ENCODE data around the gene PTGR1. TPM values are rescaled to one million over a fixed set of nuclear protein-coding genes. Genes with fewer than 3 reads are reported as not detected.

Gene PTGR1
- total RNA-seq, 2 donors from 2014 or later: 0.61 to 5.5 TPM

- no peak overlapping the region for H3K4me3 Mint-ChIP-seq
- H3K27ac Mint-ChIP-seq: no peak overlapping the region
- no peaks in the 10 kb centered on the region for H3K27me3 Mint-ChIP-seq
- H3K4me1 Mint-ChIP-seq: no peaks in the 10 kb centered on the region
- peaks cover 62% of the 10 kb centered on the region for H3K36me3 Mint-ChIP-seq (ENCODE audit: low read depth)
- no peak for ATAC-seq (replicated peaks)
- H3K9me3 Mint-ChIP-seq: peaks cover 14% of the 10 kb centered on the region
These were observed 66.2 kb downstream of the PTGR1 start for GRCh38 chr9:111533099-111533790.

GRCh38 chr9:111531716-111532115, 67.7 kb downstream of the PTGR1 start:
- no peaks in the 10 kb centered on the region for H3K4me1 Mint-ChIP-seq
- no peak overlapping the region for H3K27ac Mint-ChIP-seq
- H3K36me3 Mint-ChIP-seq (ENCODE audit: low read depth): peaks cover 55% of the 10 kb centered on the region
- H3K4me3 Mint-ChIP-seq: no peak overlapping the region
- H3K9me3 Mint-ChIP-seq: peaks cover 14% of the 10 kb centered on the region
- ATAC-seq (replicated peaks): no peak
- no peaks in the 10 kb centered on the region for H3K27me3 Mint-ChIP-seq

GRCh38 chr9:111529787-111530186, 69.7 kb downstream of the PTGR1 start:
- Mint-ChIP-seq H3K4me3 (no peak overlapping the region), H3K4me1 (peaks cover 11% of the 10 kb centered on the region), H3K36me3 (ENCODE audit: low read depth) (peaks cover 39% of the 10 kb centered on the region), H3K27me3 (no peaks in the 10 kb centered on the region), H3K27ac (no peak overlapping the region), H3K9me3 (peaks cover 8% of the 10 kb centered on the region)
- no peak for ATAC-seq (replicated peaks)

- Mint-ChIP-seq H3K9me3 (no peaks in the 10 kb centered on the region), H3K27ac (no peak overlapping the region), H3K4me3 (no peak overlapping the region)
These were observed 72.1 kb downstream of the PTGR1 start for GRCh38 chr9:111527347-111527746.

GRCh38 chr9:111525056-111525977, 74.1 kb downstream of the PTGR1 start, which contains the start of gene ZNF483:
ZNF483 (plus strand) TSS chr9:111525179; CDS start chr9:111527396, 2,217 bp downstream.
- peaks cover 5% of the 10 kb centered on the region for H3K36me3 Mint-ChIP-seq (ENCODE audit: low read depth)
- peaks cover 20% of the 10 kb centered on the region for H3K4me1 Mint-ChIP-seq
- H3K9me3 Mint-ChIP-seq: no peaks in the 10 kb centered on the region
- H3K4me3 Mint-ChIP-seq: peak within 1 kb of the TSS; percentile 82
- peak within 1 kb of the TSS; percentile 88 for H3K27ac Mint-ChIP-seq
- ATAC-seq (replicated peaks): peak; percentile 71
- peaks cover 5% of the 10 kb centered on the region for H3K27me3 Mint-ChIP-seq

More at GRCh38 chr9:111527347-111527746, 72.1 kb downstream of the PTGR1 start:
- ATAC-seq (replicated peaks): peak; percentile 76
- peaks cover 20% of the 10 kb centered on the region for H3K4me1 Mint-ChIP-seq
- H3K36me3 Mint-ChIP-seq (ENCODE audit: low read depth): peaks cover 15% of the 10 kb centered on the region
- H3K27me3 Mint-ChIP-seq: no peaks in the 10 kb centered on the region

GRCh38 chr9:111524731-111525055, 74.8 kb downstream of the PTGR1 start:
- H3K4me1 Mint-ChIP-seq: peaks cover 20% of the 10 kb centered on the region
- H3K27ac Mint-ChIP-seq: peak overlapping the region; percentile 88
- H3K36me3 Mint-ChIP-seq (ENCODE audit: low read depth): peaks cover 5% of the 10 kb centered on the region
- no peaks in the 10 kb centered on the region for H3K9me3 Mint-ChIP-seq
- peak overlapping the region; percentile 82 for H3K4me3 Mint-ChIP-seq
- no peak for ATAC-seq (replicated peaks)
- H3K27me3 Mint-ChIP-seq: peaks cover 5% of the 10 kb centered on the region

GRCh38 chr9:111516061-111516465, 83.4 kb downstream of the PTGR1 start:
- Mint-ChIP-seq H3K36me3 (ENCODE audit: low read depth) (no peaks in the 10 kb centered on the region), H3K27ac (no peak overlapping the region), H3K4me3 (no peak overlapping the region), H3K4me1 (no peaks in the 10 kb centered on the region), H3K27me3 (peaks cover 5% of the 10 kb centered on the region), H3K9me3 (peaks cover 3% of the 10 kb centered on the region)
- peak; percentile 31 for ATAC-seq (replicated peaks)

- H3K27me3 Mint-ChIP-seq: no peaks in the 10 kb centered on the region
- H3K9me3 Mint-ChIP-seq: peaks cover 3% of the 10 kb centered on the region
- H3K4me3 Mint-ChIP-seq: no peak overlapping the region
- H3K27ac Mint-ChIP-seq: no peak overlapping the region
- H3K36me3 Mint-ChIP-seq (ENCODE audit: low read depth): no peaks in the 10 kb centered on the region
- ATAC-seq (replicated peaks): peak; percentile 81
- no peaks in the 10 kb centered on the region for H3K4me1 Mint-ChIP-seq
These were observed 84.5 kb downstream of the PTGR1 start for GRCh38 chr9:111514967-111515366.

Other genes starting within 250 kb of the PTGR1 start
- 100 to 1,000 TPM in 1 of 2 donors, 10 to 100 TPM in 1; 77.4 to 103 TPM for gene ECPAS, start 115.3 kb downstream of the PTGR1 start, total RNA-seq
- 1 to 10 TPM; 7.0 to 7.3 TPM for gene ZNF483, start 74.5 kb downstream of the PTGR1 start, total RNA-seq
- 1 to 10 TPM; 3.8 to 9.6 TPM for gene DNAJC25, start 31.7 kb upstream of the PTGR1 start, total RNA-seq
- gene GNG10, start 62.0 kb upstream of the PTGR1 start, total RNA-seq: 10 to 100 TPM; 12.3 to 31.9 TPM
- gene SHOC1, start 195.3 kb upstream of the PTGR1 start, total RNA-seq: not detected

All from activated T-helper 17 cell treated with anti-CD3 and anti-CD28 coated beads, Interleukin-2, amount 50 U/mL, for 72 hours (primary cell).